ENCODE measurements around the gene EPHX1.

The EPHX1 gene

GRCh38 chr1:225888898-225889601 is 79.1 kb downstream of the EPHX1 start, which contains the start of gene LEFTY1:
TSS of gene LEFTY1 (minus strand) at chr1:225889146. CDS start at chr1:225889066, 80 bp downstream.
- Histone ChIP-seq H3K9ac (ENCODE audit: low read length) (peak within 1 kb of the TSS; percentile 64), H2AK5ac (ENCODE audit: low read length) (peak within 1 kb of the TSS; percentile 91), H2BK15ac (replicated peaks; ENCODE audit: low read depth) (no peak within 1 kb of the TSS), H2BK120ac (ENCODE audit: low read depth, low read length) (peak within 1 kb of the TSS; percentile 2), H3K27me3 (ENCODE audit: insufficient read depth, low read length, poor library complexity) (no peaks in the 10 kb centered on the region), H3K4me2 (ENCODE audit: low read length) (peak within 1 kb of the TSS; percentile 19), H4K8ac (ENCODE audit: low read depth, low read length) (no peak within 1 kb of the TSS), H3K4me1 (ENCODE audit: control insufficient read depth, low read depth, low read length) (peaks cover 16% of the 10 kb centered on the region), H4K5ac (ENCODE audit: low read length) (peak within 1 kb of the TSS; percentile 33), H3K4ac (ENCODE audit: low read depth, low read length) (peak within 1 kb of the TSS; percentile 73), H3K79me1 (ENCODE audit: low read length) (no peaks in the 10 kb centered on the region), H2BK5ac (ENCODE audit: low read length) (peak within 1 kb of the TSS; percentile 91), H3K36me3 (ENCODE audit: control insufficient read depth, insufficient read depth, low read length) (peaks cover 1% of the 10 kb centered on the region), H3K56ac (ENCODE audit: low read length) (peak within 1 kb of the TSS; percentile 80), H3K23ac (ENCODE audit: low read length) (no peak within 1 kb of the TSS), H3K79me2 (ENCODE audit: control insufficient read depth, insufficient read depth, low read length) (no peaks in the 10 kb centered on the region), H3K27ac (ENCODE audit: low read depth, low read length) (peak within 1 kb of the TSS; percentile 26), H3K18ac (ENCODE audit: low read length) (peak within 1 kb of the TSS; percentile 29), H3K4me3 (ENCODE audit: low read length) (peak within 1 kb of the TSS; percentile 5)
- DNase-seq = peak; percentile 82
- WGBS (ENCODE audit: extremely low coverage, insufficient coverage, low lambda C conversion rate) = no CpG with 5 or more reads among the region's 11 CpGs

DNA sequence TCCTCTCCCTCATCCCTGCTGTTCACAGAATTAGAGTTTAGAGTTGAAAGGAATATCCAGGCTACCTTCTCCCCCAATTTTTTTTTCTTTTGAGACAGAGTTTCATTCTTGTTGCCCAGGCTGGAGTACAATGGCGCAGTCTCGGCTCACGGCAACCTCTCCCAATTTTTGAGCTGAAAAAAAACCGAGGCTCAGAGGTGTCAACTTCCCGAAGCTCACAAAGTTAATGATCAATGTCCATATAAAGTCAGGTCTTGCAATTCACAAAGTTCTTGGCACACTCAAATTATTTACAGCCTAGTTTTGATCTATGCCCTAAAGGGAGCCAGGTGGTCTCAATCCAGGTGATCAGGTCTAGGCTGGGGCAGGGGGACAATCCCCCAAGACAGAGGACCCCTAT is 79.8 kb downstream of the EPHX1 start:
- peak overlapping the region; percentile 29 for H3K18ac ChIP-seq (ENCODE audit: low read length)
- no peaks in the 10 kb centered on the region for H3K79me2 ChIP-seq (ENCODE audit: control insufficient read depth, insufficient read depth, low read length)
- peak overlapping the region; percentile 23 for H3K27ac ChIP-seq (ENCODE audit: low read depth, low read length)
- H2BK5ac ChIP-seq (ENCODE audit: low read length) = peak overlapping the region; percentile 91
- H4K5ac ChIP-seq (ENCODE audit: low read length) = peak overlapping the region; percentile 33
- peak overlapping the region; percentile 88 for H2AK5ac ChIP-seq (ENCODE audit: low read length)
- H2BK120ac ChIP-seq (ENCODE audit: low read depth, low read length) = peak overlapping the region; percentile 2
- peaks cover 16% of the 10 kb centered on the region for H3K4me1 ChIP-seq (ENCODE audit: control insufficient read depth, low read depth, low read length)
- peaks cover 1% of the 10 kb centered on the region for H3K36me3 ChIP-seq (ENCODE audit: control insufficient read depth, insufficient read depth, low read length)
- H3K4me2 ChIP-seq (ENCODE audit: low read length) = no peak overlapping the region
- peak overlapping the region; percentile 73 for H3K4ac ChIP-seq (ENCODE audit: low read depth, low read length)
- H3K79me1 ChIP-seq (ENCODE audit: low read length) = no peaks in the 10 kb centered on the region
- no peak overlapping the region for H2BK15ac ChIP-seq (replicated peaks; ENCODE audit: low read depth)
- H3K4me3 ChIP-seq (ENCODE audit: low read length) = no peak overlapping the region
- H3K56ac ChIP-seq (ENCODE audit: low read length) = peak overlapping the region; percentile 80
- peak overlapping the region; percentile 40 for H3K9ac ChIP-seq (ENCODE audit: low read length)
- no CpG with 5 or more reads among the region's 5 CpGs for whole genome bisulfite sequencing (ENCODE audit: extremely low coverage, insufficient coverage, low lambda C conversion rate)
- H3K23ac ChIP-seq (ENCODE audit: low read length) = no peak overlapping the region
- no peak overlapping the region for H4K8ac ChIP-seq (ENCODE audit: low read depth, low read length)
- H3K27me3 ChIP-seq (ENCODE audit: insufficient read depth, low read length, poor library complexity) = no peaks in the 10 kb centered on the region
- DNase-seq = no peak

DNA sequence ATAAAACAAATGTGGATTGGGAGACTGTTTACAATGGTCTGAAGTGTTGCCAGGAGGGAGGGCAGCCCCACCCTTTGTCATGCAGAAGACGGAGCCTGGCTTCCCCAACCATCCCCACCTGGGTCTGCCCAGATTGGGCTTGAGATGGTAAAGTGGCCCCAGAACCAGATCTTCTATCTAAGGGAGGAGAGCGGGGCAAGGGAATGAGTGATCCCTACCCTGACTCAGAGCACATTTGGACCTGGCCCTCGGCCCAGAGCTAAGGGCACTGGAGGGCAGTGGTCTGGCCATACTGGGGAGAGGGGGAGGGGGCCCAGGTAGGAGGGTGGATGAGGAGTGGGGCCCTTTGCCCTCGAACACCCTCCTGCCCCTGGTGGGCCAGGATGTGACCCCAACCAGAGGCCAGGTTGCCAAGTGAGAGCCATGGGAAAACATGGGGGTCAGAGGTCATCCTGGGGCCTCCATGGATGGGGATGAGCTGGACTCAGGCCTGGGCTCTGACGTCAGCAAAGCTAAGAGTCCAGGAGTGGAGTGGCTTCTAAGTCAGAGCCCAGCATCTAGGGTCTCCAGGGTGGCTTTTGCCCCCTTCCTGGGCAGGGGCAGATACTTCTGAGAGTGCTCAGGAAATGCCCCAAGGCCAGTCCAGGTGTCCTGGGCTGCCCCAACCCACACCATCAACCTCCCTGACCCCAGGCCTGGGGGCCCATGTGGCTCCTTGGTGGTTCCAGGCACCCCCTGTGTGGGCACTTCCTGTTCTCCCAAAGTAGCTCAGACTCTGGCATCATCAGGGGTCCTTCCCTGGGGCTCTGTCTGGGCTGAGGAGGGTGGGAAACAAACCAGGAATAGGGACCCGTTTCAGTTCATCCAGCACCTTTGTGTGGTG is 80.7 kb downstream of the EPHX1 start:
- no peak overlapping the region for H4K8ac ChIP-seq (ENCODE audit: low read depth, low read length)
- peak overlapping the region; percentile 12 for H3K18ac ChIP-seq (ENCODE audit: low read length)
- no peak overlapping the region for H3K23ac ChIP-seq (ENCODE audit: low read length)

DNA sequence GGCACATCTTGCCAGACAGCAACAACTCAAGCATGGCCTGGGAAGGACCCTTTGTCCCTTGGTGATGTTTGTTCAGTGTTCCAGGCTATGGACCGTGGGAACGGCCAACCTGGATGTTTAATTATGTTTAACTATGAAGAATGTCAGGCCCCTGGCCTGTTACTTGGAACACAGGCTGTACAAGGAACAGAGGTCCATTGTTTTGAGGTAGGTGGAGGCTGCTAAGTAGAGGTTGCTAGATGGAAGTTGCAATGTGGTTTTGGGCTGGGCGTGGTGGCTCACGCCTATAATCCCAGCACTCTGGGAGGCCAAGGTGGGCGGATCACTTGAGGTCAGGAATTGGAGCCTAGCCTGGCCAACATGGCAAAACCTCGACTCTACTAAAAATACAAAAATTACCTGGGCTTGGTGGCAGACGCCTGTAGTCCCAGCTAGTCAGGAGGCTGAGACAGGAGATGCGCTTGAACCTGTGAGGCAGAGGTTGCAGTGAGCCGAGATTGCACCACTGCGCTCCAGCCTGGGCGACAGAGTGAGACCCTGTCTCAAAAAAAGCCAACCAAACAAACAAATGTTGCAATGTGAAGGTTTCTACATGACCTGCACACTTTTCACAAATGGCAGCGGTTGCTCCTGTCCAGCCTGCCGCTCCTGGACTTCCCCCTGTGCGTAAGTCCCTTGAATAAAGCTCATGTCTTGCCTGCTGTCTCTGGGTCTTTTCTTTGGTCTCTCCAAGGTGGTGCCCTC is 81.5 kb downstream of the EPHX1 start:
- H2BK5ac ChIP-seq (ENCODE audit: low read length) = peak overlapping the region; percentile 90
- no peak overlapping the region for H3K23ac ChIP-seq (ENCODE audit: low read length)
- H3K4me1 ChIP-seq (ENCODE audit: control insufficient read depth, low read depth, low read length) = peaks cover 16% of the 10 kb centered on the region
- H2BK15ac ChIP-seq (replicated peaks; ENCODE audit: low read depth) = no peak overlapping the region
- peak overlapping the region; percentile 65 for H3K4ac ChIP-seq (ENCODE audit: low read depth, low read length)
- H3K9ac ChIP-seq (ENCODE audit: low read length) = no peak overlapping the region
- H3K79me1 ChIP-seq (ENCODE audit: low read length) = no peaks in the 10 kb centered on the region
- H4K5ac ChIP-seq (ENCODE audit: low read length) = no peak overlapping the region
- H3K27me3 ChIP-seq (ENCODE audit: insufficient read depth, low read length, poor library complexity) = no peaks in the 10 kb centered on the region
- no peak for DNase-seq
- no peaks in the 10 kb centered on the region for H3K79me2 ChIP-seq (ENCODE audit: control insufficient read depth, insufficient read depth, low read length)
- peak overlapping the region; percentile 80 for H3K56ac ChIP-seq (ENCODE audit: low read length)
- H4K8ac ChIP-seq (ENCODE audit: low read depth, low read length) = no peak overlapping the region
- peak overlapping the region; percentile 76 for H3K18ac ChIP-seq (ENCODE audit: low read length)
- H2BK120ac ChIP-seq (ENCODE audit: low read depth, low read length) = no peak overlapping the region
- no peak overlapping the region for H3K4me2 ChIP-seq (ENCODE audit: low read length)
- peak overlapping the region; percentile 97 for H2AK5ac ChIP-seq (ENCODE audit: low read length)
- H3K36me3 ChIP-seq (ENCODE audit: control insufficient read depth, insufficient read depth, low read length) = no peaks in the 10 kb centered on the region
- H3K4me3 ChIP-seq (ENCODE audit: low read length) = no peak overlapping the region
- no CpG with 5 or more reads among the region's 14 CpGs for WGBS (ENCODE audit: extremely low coverage, insufficient coverage, low lambda C conversion rate)
- no peak overlapping the region for H3K27ac ChIP-seq (ENCODE audit: low read depth, low read length)

More for the DNA sequence above, 80.7 kb downstream of the EPHX1 start:
- DNase-seq = no peak
- Histone ChIP-seq H3K9ac (ENCODE audit: low read length) (no peak overlapping the region), H2AK5ac (ENCODE audit: low read length) (peak overlapping the region; percentile 91), H3K27me3 (ENCODE audit: insufficient read depth, low read length, poor library complexity) (no peaks in the 10 kb centered on the region), H4K5ac (ENCODE audit: low read length) (no peak overlapping the region), H3K4ac (ENCODE audit: low read depth, low read length) (peak overlapping the region; percentile 65), H3K56ac (ENCODE audit: low read length) (peak overlapping the region; percentile 80), H3K79me1 (ENCODE audit: low read length) (no peaks in the 10 kb centered on the region), H2BK5ac (ENCODE audit: low read length) (peak overlapping the region; percentile 90), H3K4me1 (ENCODE audit: control insufficient read depth, low read depth, low read length) (peaks cover 16% of the 10 kb centered on the region), H3K4me3 (ENCODE audit: low read length) (no peak overlapping the region), H3K36me3 (ENCODE audit: control insufficient read depth, insufficient read depth, low read length) (peaks cover 1% of the 10 kb centered on the region), H2BK15ac (replicated peaks; ENCODE audit: low read depth) (no peak overlapping the region), H2BK120ac (ENCODE audit: low read depth, low read length) (no peak overlapping the region), H3K79me2 (ENCODE audit: control insufficient read depth, insufficient read depth, low read length) (no peaks in the 10 kb centered on the region), H3K27ac (ENCODE audit: low read depth, low read length) (no peak overlapping the region), H3K4me2 (ENCODE audit: low read length) (no peak overlapping the region)
- no CpG with 5 or more reads among the region's 6 CpGs for whole genome bisulfite sequencing (ENCODE audit: extremely low coverage, insufficient coverage, low lambda C conversion rate)

GRCh38 chr1:225892307-225892706 is 82.4 kb downstream of the EPHX1 start:
- Histone ChIP-seq H3K4me3 (ENCODE audit: low read length) (no peak overlapping the region), H3K23ac (ENCODE audit: low read length) (no peak overlapping the region), H3K27me3 (ENCODE audit: insufficient read depth, low read length, poor library complexity) (no peaks in the 10 kb centered on the region), H3K56ac (ENCODE audit: low read length) (no peak overlapping the region), H2AK5ac (ENCODE audit: low read length) (no peak overlapping the region), H3K36me3 (ENCODE audit: control insufficient read depth, insufficient read depth, low read length) (no peaks in the 10 kb centered on the region), H3K79me2 (ENCODE audit: control insufficient read depth, insufficient read depth, low read length) (no peaks in the 10 kb centered on the region), H3K4ac (ENCODE audit: low read depth, low read length) (no peak overlapping the region), H3K4me1 (ENCODE audit: control insufficient read depth, low read depth, low read length) (peaks cover 22% of the 10 kb centered on the region), H3K9ac (ENCODE audit: low read length) (no peak overlapping the region), H2BK5ac (ENCODE audit: low read length) (no peak overlapping the region), H2BK120ac (ENCODE audit: low read depth, low read length) (no peak overlapping the region), H3K79me1 (ENCODE audit: low read length) (no peaks in the 10 kb centered on the region), H3K4me2 (ENCODE audit: low read length) (no peak overlapping the region), H4K5ac (ENCODE audit: low read length) (no peak overlapping the region), H2BK15ac (replicated peaks; ENCODE audit: low read depth) (no peak overlapping the region), H4K8ac (ENCODE audit: low read depth, low read length) (no peak overlapping the region), H3K27ac (ENCODE audit: low read depth, low read length) (no peak overlapping the region), H3K18ac (ENCODE audit: low read length) (no peak overlapping the region)
- no CpG with 5 or more reads among the region's 6 CpGs for WGBS (ENCODE audit: extremely low coverage, insufficient coverage, low lambda C conversion rate)
- no peak for DNase-seq

All from mesendoderm (in vitro differentiated cells).